ENCODE results near the gene TRIM54.

TRIM54 gene, protein sequence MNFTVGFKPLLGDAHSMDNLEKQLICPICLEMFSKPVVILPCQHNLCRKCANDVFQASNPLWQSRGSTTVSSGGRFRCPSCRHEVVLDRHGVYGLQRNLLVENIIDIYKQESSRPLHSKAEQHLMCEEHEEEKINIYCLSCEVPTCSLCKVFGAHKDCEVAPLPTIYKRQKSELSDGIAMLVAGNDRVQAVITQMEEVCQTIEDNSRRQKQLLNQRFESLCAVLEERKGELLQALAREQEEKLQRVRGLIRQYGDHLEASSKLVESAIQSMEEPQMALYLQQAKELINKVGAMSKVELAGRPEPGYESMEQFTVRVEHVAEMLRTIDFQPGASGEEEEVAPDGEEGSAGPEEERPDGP

DNA sequence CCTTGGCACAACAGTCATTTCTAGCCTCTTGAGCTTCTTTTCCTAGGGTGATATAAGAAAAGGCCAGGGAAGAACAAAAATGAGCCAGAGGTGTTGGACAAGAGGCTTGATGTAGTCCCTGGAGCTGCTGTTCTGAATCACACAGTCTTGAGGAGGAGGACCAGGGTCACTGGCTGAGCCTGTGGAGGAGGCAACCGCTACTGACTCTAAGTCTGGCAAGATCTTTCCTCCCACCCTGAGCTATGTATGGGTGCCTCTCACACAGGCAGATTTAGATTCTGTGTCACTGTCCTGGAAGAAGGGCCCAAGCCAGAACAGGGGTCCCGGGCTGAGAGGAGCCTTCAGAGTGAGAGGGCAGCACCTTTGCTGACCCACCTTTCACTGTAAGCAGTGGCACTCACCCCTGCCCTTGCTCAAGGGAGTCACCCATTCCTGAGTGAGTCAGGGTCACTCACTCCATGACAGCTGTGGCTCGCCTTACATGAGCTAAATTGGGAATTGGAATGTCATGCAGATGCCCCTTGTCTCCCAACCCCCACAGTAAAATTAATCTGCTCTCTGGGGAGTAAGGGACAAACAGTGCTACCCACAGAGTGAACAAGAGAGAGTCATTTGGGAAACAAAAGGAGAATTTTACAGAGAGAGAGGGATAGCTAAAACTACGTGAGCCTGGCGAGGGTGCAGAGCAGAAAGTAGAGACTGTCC is at the start of gene TRIM54:
TSS of gene TRIM54 (plus strand) at position 575 of the 705 bp plus-strand sequence. CDS start 303 bp downstream, outside the sequence.
- DNase-seq: no peak

DNA sequence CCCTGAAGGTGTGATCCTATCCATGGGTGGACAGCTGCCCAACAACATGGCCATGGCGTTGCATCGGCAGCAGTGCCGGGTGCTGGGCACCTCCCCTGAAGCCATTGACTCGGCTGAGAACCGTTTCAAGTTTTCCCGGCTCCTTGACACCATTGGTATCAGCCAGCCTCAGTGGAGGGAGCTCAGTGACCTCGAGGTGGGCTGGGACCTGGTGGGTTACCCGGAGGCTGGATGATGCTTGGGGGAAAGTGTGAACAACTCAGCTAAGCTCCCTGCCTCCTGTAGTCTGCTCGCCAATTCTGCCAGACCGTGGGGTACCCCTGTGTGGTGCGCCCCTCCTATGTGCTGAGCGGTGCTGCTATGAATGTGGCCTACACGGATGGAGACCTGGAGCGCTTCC is 48.9 kb upstream of the TRIM54 start:
- DNase-seq: no peak

DNA sequence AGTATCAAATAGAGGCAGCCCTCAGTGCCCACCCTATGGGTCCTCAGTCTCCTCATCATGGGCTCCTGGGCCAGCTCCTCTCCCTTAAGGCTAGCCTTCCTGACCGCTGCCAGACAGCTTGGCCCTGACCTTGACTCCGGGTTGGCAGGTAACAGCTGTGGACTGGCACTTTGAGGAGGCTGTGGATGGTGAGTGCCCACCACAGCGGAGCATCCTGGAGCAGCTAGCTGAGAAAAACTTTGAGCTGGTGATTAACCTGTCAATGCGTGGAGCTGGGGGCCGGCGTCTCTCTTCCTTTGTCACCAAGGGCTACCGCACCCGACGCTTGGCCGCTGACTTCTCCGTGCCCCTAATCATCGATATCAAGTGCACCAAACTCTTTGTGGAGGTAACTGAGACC is 46.1 kb upstream of the TRIM54 start:
- DNase-seq: no peak

DNA sequence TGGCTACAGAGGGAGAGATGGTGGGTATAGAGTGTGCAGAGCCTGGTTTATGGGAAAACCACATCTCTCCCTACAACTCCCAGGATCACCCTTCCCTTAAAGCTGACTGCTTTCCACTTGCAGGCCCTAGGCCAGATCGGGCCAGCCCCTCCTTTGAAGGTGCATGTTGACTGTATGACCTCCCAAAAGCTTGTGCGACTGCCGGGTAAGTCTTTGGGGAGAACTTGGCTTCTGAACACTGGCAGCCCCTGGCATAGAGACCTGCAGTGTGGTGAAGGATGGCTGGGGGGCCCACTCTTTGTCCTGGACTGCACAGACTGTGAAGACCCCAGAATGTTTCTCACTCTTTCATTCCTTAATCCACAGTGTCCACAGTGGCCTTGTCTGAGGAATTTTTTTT is 45.6 kb upstream of the TRIM54 start:
- DNase-seq: no peak

DNA sequence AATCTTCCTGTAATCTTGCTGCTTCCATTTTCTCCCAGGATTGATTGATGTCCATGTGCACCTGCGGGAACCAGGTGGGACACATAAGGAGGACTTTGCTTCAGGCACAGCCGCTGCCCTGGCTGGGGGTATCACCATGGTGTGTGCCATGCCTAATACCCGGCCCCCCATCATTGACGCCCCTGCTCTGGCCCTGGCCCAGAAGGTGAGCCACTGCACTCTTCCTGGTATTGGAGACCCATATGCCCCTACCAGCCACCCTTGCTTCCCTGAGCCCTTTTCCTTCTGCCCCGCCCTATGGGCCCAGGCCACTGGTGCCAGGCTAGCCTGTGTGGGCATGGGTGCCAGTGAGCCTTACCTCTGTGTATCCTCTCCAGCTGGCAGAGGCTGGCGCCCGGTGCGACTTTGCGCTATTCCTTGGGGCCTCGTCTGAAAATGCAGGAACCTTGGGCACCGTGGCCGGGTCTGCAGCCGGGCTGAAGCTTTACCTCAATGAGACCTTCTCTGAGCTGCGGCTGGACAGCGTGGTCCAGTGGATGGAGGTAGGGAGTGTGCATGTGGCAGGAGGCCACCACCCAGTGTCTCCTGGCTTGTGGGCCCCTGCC is 44.8 kb upstream of the TRIM54 start:
- DNase-seq: no peak

DNA sequence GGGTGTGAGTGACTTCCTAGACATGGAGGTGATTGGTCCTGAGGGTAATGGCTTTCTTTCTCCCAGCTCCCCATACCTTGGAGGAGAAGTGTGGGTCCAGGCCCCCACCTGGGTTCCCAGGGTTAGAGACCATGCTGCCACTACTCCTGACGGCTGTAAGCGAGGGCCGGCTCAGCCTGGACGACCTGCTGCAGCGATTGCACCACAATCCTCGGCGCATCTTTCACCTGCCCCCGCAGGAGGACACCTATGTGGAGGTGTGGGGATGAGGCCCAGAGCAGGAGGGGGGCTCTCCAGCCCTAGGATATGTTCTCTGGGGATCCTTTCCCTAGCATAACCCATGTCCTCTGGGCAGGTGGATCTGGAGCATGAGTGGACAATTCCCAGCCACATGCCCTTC is 43.3 kb upstream of the TRIM54 start:
- no peak for DNase-seq

DNA sequence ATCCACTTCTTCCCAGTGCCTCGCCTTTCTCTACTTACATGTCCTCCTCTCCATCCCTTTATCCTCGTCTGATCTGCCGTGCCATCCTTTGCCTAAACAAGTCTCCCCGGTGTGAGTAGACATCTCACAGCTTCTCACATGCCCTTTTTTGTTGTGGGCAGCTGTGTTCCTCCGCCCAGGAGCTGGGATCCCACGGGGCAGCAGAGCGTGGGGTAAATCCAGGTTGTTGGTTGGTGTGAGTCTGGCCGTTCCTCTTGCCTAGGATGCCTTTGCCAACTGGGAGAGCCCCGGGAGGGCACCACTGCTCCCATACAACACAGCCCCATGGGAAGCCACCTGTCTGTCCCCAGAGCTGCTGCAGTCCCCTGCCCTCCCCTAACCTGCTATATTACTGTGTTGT is 41.8 kb upstream of the TRIM54 start:
- DNase-seq: no peak

DNA sequence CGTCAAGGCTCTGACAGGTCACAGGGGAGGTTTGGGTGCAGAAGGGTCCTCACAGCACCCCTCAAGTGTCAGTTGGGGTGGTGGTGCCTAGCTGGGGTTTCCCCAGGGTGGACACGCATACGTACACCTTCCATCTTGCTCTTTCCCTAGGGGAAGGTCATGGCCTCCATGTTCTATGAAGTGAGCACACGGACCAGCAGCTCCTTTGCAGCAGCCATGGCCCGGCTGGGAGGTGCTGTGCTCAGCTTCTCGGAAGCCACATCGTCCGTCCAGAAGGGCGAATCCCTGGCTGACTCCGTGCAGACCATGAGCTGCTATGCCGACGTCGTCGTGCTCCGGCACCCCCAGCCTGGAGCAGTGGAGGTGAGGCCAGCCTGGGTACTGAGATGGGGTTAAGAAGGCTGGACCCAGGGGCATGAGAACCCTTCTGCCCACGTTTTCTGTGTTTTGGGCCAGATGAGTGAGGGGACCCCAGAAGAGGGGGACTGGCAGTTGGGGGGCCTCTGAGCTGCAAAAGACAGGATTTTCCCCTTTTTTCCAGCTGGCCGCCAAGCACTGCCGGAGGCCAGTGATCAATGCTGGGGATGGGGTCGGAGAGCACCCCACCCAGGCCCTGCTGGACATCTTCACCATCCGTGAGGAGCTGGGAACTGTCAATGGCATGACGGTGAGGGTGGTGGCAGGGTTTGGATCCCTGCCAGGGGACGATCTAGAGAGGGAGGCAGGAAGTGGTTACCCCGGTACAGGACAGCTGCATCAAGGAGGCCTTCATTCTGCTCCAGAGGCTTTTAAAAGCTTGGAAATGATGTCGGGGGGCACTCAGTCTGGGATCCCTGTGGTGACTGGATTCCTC is 40.2 kb upstream of the TRIM54 start:
- no peak for DNase-seq

DNA sequence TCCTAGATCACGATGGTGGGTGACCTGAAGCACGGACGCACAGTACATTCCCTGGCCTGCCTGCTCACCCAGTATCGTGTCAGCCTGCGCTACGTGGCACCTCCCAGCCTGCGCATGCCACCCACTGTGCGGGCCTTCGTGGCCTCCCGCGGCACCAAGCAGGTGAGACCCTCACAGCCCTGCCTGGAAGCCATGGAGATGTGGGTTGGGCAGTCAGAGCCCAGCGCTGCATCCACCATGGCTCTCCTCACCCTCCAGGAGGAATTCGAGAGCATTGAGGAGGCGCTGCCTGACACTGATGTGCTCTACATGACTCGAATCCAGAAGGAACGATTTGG is 39.6 kb upstream of the TRIM54 start:
- DNase-seq: no peak

DNA sequence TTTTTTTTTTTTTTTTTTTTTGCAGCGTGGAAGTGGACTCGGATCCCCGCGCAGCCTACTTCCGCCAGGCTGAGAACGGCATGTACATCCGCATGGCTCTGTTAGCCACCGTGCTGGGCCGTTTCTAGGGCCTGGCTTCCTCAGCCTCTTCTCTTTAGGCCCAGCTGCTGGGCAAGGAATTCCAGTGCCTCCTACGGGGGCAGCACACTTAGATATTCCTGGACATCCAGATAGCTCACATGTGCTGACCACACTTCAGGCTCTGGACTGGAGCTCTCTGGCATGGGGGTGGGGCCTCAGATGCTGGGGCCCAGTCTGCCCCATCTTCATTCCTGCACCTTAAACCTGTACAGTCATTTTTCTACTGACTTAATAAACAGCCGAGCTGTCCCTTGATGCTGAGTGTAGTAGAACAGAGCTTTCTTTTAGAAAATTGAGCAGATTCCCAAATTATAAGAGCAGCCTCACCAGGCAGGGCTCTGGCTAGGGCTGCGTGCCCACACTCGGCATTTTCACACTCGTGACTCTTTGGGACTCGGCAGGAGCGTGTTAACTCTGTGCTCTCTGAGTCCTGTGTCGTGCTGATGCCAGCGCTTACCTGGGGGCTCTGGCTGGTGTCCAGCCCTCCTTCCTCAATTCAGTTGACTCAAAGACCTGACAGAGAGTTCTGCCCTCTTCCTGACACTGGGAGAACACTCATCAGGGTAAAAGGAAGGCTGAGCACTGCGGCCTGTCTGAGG is 38.7 kb upstream of the TRIM54 start:
- no peak for DNase-seq

DNA sequence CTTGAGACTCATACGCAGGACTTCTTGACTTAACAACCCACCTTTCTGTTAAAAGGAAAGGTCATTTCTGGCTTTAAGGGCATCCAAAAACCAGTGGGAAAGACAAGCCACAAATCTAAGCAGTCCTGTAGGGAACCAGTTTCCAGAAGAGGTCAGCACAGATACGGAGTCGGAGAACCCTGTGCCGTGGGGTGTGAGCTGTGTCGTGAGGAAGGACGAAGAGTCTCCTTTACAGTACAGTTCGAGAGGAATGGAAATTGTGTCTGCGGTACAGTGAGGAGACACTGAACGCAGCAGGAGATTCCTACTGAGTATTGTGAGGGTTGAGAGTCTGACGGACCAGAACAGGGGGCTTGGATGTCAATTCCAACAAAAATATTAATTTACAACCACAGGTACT is 37.1 kb upstream of the TRIM54 start:
- DNase-seq: no peak

DNA sequence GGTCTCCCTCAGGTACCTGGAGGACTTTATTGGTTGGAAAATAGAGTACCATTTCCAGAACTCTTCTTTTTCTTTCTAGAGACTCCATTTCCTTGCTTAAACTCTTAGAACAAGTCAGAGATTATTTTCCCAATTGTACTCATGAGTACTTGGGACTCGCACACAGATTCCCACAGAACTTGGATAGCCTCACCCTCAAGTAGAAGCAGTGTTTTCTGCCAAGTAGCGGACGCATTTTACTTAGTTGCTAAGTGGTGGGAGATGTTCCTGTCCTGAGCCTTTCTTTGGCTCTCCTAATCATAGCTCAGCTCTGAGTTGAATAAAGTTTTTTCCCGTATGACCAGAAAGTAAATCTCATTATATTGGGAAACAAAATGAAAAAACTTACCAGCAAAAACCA is 36.6 kb upstream of the TRIM54 start:
- no peak for DNase-seq

DNA sequence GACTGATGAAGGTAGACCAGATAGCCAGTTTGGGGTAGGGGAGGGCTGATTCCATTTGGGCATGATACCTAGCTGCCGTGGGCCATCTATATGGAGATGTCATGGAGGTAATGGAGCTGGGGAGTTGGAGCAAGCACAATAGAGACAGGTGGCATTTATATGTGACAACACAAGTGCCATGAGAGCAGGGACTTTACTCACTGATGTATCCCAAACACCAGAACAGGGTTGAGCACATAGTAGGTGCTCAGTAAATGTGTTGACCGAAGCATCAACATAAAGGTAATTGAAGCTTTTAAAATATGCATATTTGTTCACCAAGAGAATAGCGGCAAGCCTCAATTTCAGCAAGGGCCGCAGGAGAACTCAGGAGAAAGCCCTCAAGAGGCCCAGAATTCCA is 34.3 kb upstream of the TRIM54 start:
- DNase-seq: no peak

DNA sequence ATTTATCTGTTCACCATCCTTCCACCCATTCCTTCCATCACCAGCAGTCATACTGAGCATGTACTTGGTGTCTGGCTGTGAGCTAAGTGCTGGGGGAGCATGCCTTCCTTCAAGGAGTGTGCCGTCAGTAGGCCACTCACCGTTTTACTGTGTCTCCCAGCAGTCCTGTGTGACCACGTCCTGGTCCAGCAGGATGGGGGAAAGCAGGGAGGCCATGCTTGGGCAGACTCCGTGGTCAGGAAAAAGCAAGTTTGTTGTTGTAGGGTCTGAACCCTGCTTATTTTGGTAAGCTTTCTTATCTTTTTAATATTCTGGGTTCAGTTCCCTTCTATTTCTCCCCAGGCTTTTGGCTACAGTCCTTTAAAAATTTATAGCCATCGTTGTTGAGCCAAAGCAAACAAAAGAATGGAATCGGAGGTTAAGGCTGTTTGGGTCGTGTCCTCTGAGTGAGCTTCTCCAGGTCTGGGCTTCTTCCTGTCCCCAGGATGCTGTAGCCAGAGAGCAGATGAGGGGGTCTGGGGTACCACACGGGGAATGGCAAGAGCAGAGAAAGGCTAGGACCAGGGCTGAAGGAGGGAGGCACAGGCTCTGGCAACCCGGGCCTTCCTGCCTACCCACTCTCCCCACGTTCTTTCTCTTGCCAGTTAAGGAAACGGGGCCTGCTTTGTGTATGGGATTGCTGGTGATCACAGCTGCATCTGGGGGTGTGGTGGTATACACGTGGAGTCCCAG is 32.9 kb upstream of the TRIM54 start:
- DNase-seq: no peak

DNA sequence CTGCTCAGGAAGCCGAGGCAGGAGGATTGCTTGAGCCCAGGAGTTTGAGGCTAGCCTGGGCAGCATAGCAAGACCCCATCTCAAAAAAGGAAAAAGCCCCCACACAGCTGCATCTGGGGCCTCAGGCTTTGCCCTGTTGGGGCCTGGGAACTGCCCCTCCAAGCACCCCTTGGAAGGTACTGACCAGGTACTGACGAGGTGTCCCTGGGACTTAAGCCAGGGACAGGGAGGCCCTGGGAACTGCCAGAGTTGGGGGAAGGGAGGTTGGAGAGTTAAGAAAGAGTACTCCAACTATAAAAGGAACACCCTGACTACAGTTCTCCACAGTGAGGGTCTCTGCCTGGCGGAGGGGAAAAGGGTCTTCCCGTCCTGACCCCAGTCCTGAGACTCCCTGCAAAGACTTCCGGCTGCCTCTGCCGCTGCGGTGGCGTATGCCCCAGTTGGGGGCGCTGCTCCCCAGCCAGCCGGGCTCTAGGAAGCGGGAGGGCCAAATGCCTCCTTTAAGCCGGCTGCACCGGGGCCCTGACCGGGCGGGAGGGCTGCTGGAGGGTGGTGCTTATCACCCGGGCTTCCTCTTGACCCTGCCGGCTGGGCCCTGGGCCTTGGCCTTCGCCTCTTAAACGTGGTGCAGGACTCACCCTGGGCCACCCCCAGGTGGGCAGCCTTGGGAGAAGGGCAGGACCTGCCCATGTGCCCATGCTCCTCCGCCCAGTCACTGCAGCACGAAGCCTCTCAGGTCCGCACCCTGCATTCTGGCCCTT is 32.2 kb upstream of the TRIM54 start:
- DNase-seq: peak; percentile 31

DNA sequence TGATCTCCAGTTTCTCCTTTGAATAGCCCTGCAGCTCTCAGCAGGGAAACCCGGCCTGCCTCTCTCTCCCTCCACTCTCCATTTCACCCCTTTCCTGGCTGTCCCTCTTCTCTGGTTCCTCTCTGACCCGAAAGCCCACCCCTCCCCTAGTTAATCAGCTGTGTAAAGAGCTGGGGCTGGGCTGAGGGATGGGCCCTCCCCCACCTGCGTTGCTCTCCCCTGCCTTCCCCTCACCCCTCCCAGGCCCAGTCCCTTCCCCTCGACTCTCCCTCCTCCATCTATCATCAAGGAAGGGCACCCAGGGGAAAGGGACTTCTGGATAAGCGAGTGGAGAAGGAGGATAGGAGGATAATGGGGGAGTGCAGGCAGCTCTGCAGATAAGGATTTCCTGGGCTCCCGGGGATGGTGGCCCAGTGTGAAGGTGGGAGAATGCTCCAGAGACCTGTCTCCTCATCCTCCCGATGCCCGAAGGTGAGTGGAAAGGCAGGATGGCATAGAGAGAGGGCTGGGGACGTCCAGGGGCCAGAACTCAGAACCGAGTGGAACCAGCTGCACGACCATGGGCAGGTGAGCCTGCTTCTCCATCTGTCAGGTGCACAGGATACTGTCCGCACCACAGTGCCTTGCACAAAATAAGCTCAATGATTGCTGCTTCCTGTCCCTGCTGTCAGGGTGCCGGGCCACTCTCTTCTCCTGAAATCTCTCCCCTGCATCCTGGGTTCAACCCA is 31.4 kb upstream of the TRIM54 start:
- no peak for DNase-seq

DNA sequence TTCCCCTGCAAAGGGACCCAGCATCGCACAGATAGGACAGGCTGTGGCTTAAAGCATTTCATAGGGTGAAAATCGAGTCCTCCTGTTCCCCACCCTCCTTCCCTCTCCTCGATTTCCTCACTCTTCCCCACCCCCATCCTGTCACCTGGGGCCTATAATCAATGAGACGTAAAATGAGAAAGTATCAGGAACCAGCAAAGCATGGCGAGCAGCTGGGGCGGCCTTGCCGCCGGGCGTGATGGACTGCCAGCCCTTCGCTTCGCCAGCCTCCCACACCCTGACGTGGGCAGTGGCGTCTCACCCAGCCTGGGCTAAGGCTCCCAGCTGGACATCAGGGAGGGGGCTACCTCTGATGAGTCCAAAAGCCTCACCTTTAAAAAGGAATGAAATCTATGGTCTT is 30.5 kb upstream of the TRIM54 start:
- no peak for DNase-seq

DNA sequence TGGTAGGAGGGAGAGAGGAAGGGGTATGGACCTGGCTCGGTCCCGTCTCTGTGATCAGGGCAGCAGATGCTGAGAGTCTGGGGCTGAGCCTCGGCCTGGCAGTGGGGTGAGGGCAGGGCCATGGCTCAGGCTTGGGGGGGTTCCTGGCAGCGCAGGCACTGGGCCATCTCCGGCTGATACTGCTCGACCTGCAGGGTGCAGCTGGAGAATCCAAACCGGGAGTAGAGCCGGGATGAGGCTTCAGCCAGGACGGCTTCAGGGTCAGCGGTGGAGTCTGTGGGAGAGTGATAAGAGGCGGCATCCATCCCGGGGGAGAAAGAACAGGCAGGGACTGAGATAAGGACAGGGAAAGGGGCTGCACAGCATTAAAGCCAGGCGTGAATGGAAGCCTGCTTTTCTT is 27.0 kb upstream of the TRIM54 start:
- DNase-seq: no peak

DNA sequence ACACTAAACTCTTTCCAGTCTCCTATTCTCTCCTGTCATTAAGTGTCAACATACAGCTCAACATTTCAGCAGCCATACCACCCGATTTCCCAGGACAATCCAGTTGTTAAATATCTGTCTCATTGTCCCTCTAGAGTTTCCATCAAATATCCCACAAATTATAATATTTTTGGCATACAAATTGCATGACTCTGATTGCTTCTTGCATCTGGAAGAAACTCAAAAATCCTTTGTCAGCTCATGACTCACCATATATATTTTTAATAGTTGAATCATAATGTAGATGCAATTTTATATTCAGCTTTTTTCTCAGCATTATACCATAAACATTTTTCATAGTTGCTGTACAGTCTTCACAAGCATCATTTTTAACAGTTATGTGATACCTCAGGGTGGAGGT is 26.6 kb upstream of the TRIM54 start:
- DNase-seq: no peak

DNA sequence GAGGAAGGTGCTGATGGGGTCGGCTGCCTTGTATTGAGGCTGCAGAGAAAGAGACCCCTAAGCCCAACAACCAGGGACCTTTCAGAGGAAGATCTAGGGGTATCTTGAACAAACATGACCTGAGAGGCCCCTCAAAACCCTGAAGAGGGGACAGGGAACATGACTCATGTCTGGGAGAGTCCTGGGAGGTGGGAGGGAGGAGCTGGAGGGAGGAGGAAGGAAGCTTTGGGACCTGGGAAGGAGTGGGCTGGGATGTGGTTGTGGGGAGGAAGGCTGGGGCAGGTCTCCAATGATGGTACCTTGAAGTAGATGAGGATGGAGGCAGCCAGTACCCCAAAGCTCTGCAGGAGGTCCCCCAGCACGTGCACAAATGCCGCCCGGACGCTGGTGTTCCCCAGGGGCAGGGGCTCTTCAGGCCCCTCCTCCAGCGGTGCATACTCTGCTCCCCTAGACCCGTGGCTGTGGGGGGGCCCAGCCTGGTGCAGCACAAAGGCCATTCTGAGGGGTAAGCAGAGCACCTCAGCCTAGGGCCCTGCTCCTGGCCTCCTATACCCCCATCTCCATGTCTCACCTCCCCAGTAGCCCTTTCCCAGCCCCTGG is 25.3 kb upstream of the TRIM54 start:
- no peak for DNase-seq

All from SHP77 treated with DMSO at 0.1 percent for 48 hours (cell line).